ENCODE data around the gene KCNQ5.

The KCNQ5 gene

DNA sequence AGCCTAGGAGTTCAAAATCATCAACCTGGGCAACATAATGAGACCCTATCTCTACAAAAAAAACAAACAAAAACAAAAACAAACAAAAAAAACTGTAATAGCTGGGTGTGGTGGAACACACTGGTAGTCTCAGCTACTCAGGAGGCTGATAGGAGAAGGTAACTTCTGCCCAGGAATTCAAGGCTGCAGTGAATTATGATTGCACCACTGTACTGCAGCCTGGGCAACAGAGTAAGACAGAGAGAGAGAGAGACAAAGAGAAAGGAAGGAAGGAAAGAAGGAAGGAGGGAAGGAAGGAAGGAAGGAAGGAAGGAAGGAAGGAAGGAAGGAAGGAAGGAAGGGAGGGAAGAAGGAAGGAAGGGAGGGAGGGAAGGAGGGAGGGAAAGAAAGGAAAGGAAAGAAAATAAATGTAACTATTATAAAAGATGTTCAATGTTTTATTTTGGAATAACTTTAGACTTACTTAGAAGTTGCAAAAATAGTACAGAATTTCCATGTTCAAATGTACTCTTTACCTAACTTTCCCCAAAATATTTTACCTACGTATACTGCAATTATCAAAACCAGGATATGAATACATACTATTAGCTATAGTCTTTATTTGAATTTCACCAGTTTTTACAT lies 428.2 kb downstream of the KCNQ5 start:
- no peaks in the 10 kb centered on the region for H3K27me3 ChIP-seq (ENCODE audit: insufficient read depth, low read length)
- no peaks in the 10 kb centered on the region for H3K9me2 ChIP-seq (ENCODE audit: low read depth, low read length)
- TF ChIP-seq, protein P1, sequence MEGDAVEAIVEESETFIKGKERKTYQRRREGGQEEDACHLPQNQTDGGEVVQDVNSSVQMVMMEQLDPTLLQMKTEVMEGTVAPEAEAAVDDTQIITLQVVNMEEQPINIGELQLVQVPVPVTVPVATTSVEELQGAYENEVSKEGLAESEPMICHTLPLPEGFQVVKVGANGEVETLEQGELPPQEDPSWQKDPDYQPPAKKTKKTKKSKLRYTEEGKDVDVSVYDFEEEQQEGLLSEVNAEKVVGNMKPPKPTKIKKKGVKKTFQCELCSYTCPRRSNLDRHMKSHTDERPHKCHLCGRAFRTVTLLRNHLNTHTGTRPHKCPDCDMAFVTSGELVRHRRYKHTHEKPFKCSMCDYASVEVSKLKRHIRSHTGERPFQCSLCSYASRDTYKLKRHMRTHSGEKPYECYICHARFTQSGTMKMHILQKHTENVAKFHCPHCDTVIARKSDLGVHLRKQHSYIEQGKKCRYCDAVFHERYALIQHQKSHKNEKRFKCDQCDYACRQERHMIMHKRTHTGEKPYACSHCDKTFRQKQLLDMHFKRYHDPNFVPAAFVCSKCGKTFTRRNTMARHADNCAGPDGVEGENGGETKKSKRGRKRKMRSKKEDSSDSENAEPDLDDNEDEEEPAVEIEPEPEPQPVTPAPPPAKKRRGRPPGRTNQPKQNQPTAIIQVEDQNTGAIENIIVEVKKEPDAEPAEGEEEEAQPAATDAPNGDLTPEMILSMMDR (IDR thresholded peaks at IDR 0.05; ENCODE audit: low read length) = no peak
- no peak for TF ChIP-seq EZH2 (IDR thresholded peaks at IDR 0.05; ENCODE audit: borderline replicate concordance, low read length)
- no peak overlapping the region for H3K4me2 ChIP-seq (ENCODE audit: low read length)
- H3K79me2 ChIP-seq (ENCODE audit: insufficient read depth, low read length) = no peaks in the 10 kb centered on the region
- no peak overlapping the region for H2AFZ ChIP-seq (ENCODE audit: low read length)
- no peaks in the 10 kb centered on the region for H3F3A ChIP-seq (ENCODE audit: insufficient read depth, low read length)
- H3K9me3 ChIP-seq (ENCODE audit: low read length) = no peaks in the 10 kb centered on the region
- H3K27ac ChIP-seq (ENCODE audit: low read depth, low read length, poor library complexity, severe bottlenecking) = no peak overlapping the region
- H3K4me3 ChIP-seq (ENCODE audit: low read depth, low read length, poor library complexity, severe bottlenecking) = no peak overlapping the region
- no peaks in the 10 kb centered on the region for H3K4me1 ChIP-seq (ENCODE audit: insufficient read depth, low read length, severe bottlenecking)
- no peak overlapping the region for H3K9ac ChIP-seq (ENCODE audit: low read length)
- H4K20me1 ChIP-seq (ENCODE audit: insufficient read depth, low read length) = no peaks in the 10 kb centered on the region
- no peaks in the 10 kb centered on the region for H3K36me3 ChIP-seq (ENCODE audit: insufficient read depth, low read length)

DNA sequence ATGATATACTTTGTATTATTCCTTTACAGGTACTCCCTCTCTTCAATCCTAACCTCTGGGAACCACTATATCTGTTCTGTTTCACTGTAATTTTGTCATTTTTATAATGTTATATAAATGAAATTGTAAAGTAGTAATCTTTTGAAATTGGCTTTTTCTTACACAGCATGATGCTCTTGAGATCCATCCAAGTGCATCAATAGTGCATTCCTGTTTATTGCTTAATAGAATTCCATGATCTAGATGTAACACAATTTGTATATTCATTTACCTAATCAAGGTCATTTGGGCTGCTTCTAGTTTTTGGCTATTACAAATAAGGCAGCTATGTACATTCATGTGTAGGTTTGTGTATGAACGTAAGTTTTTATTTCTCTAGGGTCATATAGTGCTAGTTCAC lies 428.8 kb downstream of the KCNQ5 start:
- H3K36me3 ChIP-seq (ENCODE audit: insufficient read depth, low read length) = no peaks in the 10 kb centered on the region

DNA sequence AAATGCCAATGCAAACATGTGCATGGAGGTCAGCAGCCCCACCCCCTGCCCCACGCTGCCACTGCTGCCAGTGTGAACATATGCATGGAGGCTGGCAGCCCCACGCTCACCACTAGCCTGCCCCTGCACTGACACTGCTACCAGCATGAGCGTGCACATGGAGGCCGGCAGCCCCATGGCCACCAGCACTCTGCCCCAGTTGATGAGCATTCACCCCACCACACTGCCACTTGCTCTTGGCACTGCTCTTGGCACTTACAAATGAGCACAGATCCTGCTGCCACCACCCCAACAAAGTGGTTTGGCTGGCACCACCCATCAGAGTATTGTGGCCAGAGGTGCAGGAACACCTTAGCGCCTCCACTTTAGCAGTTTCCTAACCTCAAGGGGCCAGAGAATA lies 429.3 kb downstream of the KCNQ5 start:
- Histone ChIP-seq H3K4me2 (ENCODE audit: low read length) (no peak overlapping the region), H3K9ac (ENCODE audit: low read length) (no peak overlapping the region), H3K27ac (ENCODE audit: low read depth, low read length, poor library complexity, severe bottlenecking) (no peak overlapping the region), H3K4me1 (ENCODE audit: insufficient read depth, low read length, severe bottlenecking) (no peaks in the 10 kb centered on the region), H3F3A (ENCODE audit: insufficient read depth, low read length) (no peaks in the 10 kb centered on the region), H3K9me3 (ENCODE audit: low read length) (no peaks in the 10 kb centered on the region), H3K79me2 (ENCODE audit: insufficient read depth, low read length) (no peaks in the 10 kb centered on the region), H3K36me3 (ENCODE audit: insufficient read depth, low read length) (no peaks in the 10 kb centered on the region), H3K4me3 (ENCODE audit: low read depth, low read length, poor library complexity, severe bottlenecking) (no peak overlapping the region), H3K27me3 (ENCODE audit: insufficient read depth, low read length) (no peaks in the 10 kb centered on the region), H2AFZ (ENCODE audit: low read length) (no peak overlapping the region), H3K9me2 (ENCODE audit: low read depth, low read length) (no peaks in the 10 kb centered on the region), H4K20me1 (ENCODE audit: insufficient read depth, low read length) (no peaks in the 10 kb centered on the region)
- no peak for TF ChIP-seq EZH2 (IDR thresholded peaks at IDR 0.05; ENCODE audit: borderline replicate concordance, low read length)
- TF ChIP-seq, protein P1 (IDR thresholded peaks at IDR 0.05; ENCODE audit: low read length) = no peak

More for the DNA sequence above, 428.8 kb downstream of the KCNQ5 start:
- no peak overlapping the region for H3K4me3 ChIP-seq (ENCODE audit: low read depth, low read length, poor library complexity, severe bottlenecking)
- H3K9ac ChIP-seq (ENCODE audit: low read length) = no peak overlapping the region
- no peaks in the 10 kb centered on the region for H3K9me3 ChIP-seq (ENCODE audit: low read length)
- no peak overlapping the region for H3K4me2 ChIP-seq (ENCODE audit: low read length)
- H3K27ac ChIP-seq (ENCODE audit: low read depth, low read length, poor library complexity, severe bottlenecking) = no peak overlapping the region
- no peaks in the 10 kb centered on the region for H3K9me2 ChIP-seq (ENCODE audit: low read depth, low read length)
- no peaks in the 10 kb centered on the region for H4K20me1 ChIP-seq (ENCODE audit: insufficient read depth, low read length)
- H3K4me1 ChIP-seq (ENCODE audit: insufficient read depth, low read length, severe bottlenecking) = no peaks in the 10 kb centered on the region
- TF ChIP-seq, protein P1 (IDR thresholded peaks at IDR 0.05; ENCODE audit: low read length) = no peak
- no peak for TF ChIP-seq EZH2 (IDR thresholded peaks at IDR 0.05; ENCODE audit: borderline replicate concordance, low read length)
- H3K79me2 ChIP-seq (ENCODE audit: insufficient read depth, low read length) = no peaks in the 10 kb centered on the region
- no peaks in the 10 kb centered on the region for H3F3A ChIP-seq (ENCODE audit: insufficient read depth, low read length)
- H3K27me3 ChIP-seq (ENCODE audit: insufficient read depth, low read length) = no peaks in the 10 kb centered on the region
- no peak overlapping the region for H2AFZ ChIP-seq (ENCODE audit: low read length)
